ENCODE measurements around the gene PTGIS.

The PTGIS gene

GRCh38 chr20:49559411-49560081, 8.4 kb downstream of the PTGIS start:
- no peak for DNase-seq

- DNase-seq = no peak
These were observed 9.1 kb downstream of the PTGIS start for GRCh38 chr20:49558826-49559225.

GRCh38 chr20:49557449-49557848, 10.5 kb downstream of the PTGIS start:
- DNase-seq = no peak

DNA sequence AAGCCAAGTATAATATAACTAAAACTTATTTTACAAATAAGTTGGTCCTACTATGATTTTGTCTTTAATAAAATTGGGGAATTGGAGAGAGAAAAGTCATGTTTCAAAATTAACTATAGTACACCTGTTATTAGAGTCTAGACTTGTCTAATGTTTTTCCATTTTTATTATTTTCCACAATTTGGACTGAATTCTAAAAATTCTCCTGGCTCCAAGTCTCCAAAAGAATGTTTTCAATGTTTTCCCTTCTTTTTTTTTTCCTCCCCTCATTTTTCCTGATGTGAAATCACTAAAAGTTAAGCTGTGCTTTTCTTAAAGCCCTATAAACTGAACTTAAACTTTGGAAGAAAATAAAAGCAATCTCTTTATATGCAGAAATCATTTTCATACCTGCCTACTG, 11.3 kb downstream of the PTGIS start:
- DNase-seq = no peak

DNA sequence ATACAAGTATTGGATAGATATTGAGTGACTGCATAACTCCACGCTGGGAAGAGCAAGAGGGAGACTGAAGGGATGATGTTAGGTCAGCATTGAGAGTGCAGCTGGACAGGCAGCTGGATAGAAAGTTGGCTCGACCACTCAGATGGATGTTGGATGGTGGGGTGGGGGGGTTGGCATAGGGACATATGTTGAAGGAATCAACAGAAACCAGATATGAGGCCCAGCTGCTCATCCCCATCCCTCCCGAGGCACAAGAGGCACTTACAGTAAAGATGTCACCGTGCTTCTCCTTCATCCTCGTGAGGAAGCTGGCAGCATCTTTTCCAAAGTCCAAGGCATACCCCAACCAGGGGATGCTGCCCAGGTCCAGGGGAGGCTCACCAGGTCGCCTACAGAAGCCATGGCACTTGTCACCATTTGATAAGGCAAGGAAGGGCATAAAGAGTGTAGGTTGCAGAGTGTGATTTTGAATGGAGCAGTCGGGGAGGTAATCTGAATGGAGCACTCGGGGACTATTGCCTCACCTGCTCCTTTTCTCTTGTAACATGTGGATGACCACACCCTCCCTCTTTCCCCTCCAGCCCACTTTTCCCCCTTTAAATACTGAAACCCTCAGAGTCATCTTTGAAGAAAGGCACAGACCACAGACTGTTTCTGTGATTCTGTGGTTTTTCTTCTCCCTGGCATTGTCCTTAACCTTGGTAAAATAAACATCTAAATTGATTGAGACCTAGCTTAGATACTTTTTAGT, 18.0 kb downstream of the PTGIS start:
- no peak for DNase-seq

- DNase-seq = no peak
These were observed 19.5 kb downstream of the PTGIS start for GRCh38 chr20:49548371-49548947.

DNA sequence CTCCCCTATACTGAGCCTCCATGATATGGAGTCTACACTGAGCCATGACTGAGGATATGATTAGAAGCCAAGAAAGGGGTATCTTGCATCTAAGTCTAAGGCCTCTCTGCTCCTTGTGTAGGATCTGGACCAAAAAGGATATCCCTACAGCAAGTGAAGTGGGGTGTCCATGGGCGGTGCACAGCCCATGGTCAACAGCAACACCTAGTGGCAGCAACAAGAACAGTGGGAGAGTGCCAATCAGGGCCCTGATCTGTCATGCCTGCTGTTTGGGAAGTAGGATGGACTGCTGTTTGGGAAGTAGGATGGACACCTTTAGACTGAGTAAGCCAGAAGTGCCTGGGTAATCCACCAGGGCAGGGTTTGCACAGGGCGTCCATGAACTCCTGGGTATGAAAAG, 22.4 kb downstream of the PTGIS start:
- no peak for DNase-seq

- DNase-seq = no peak
These were observed 23.4 kb downstream of the PTGIS start for GRCh38 chr20:49544535-49544934.

DNA sequence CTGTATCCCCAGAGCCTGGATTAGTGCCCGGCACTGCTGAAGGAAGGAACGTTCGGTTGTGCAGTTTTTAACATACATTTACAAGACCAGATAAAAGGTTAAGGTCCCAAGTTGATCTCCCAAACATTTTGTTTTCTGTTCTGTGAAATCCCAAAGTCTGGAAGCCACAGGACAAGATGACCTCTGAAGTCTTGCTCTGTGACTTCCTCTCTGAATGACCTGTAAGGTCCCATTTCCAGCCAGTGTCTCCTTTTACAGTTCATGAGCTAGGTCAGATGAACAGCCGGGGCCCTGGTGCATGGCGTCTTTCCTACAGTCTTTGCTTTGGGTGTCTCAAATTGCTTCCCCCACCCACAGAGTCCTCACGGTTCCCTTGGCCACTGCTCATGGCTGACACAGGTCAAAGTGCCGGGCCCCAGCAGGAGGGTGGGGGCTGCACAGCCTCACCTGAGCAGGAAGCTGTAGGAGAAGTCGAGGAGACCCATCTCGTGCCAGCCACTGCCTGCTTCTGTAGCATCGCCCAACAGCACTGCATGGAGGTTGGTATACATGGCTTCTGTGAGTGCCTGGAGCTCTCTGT, 24.0 kb downstream of the PTGIS start:
- no peak for DNase-seq

- DNase-seq = no peak
These were observed 24.7 kb downstream of the PTGIS start for GRCh38 chr20:49543071-49543857.

DNA sequence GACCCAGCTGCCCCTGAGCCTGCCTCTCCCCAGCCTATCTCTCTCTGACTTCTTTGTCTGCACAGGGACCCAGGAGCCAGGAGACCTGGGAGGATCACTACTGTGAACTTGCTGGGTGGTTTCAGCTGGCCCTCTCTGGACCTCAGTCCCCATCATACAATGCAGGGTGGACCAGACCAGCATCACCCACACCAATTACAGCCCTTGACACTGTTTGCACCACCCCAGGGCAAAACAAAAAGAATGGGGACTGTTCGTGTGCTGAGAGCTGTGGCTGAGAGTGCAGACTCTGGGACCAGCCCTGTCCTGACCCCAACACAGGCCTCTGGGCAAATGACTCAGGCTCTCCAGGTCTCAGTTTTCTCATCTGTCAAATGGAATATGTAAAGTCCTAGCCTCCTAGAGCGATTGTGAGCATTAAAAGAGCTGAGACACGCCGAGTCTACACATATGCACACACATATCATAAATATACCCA, 25.4 kb downstream of the PTGIS start:
- no peak for DNase-seq

- DNase-seq = peak; percentile 37
These were observed 26.0 kb downstream of the PTGIS start for GRCh38 chr20:49541733-49542513.

- DNase-seq = no peak
These were observed 27.1 kb downstream of the PTGIS start for GRCh38 chr20:49540687-49541435.

- DNase-seq = no peak
These were observed 27.7 kb downstream of the PTGIS start for GRCh38 chr20:49540232-49540620.

DNA sequence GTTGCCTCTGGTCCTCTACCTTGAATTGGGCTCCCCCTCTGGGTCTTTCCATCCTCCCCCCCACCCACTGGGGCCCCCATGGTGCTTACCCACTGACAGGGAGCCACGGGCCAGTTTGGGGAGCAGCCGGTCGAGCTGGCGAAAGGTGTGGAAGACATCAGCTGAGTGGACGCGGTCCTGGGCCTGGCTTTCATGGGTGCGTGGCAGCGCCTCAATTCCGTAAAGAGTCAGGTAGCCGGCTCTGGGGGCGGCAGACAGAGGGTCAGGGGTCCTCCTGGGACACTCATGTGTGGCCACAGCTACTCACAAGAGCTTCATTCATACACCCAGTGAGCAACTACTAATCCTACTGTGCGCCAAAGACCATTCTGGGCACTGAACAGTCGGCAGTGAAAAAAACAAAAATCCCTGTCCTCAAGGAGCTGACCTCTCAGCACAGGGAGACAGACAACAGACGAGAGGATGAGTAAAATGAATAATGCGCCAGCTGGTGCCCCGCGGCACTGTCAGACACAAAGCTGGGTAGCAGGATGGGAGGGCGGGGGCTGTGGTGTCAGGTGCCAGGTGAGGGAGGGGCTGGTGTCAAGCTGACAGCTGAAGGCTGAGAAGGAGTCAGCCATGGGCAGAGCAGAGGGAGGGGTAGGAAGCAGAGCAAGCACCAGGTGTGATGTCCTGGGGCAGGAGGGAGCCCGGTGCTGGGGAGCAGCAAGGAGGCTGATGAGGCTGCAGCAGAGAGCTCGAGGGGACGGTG, 28.3 kb downstream of the PTGIS start:
- no peak for DNase-seq

DNA sequence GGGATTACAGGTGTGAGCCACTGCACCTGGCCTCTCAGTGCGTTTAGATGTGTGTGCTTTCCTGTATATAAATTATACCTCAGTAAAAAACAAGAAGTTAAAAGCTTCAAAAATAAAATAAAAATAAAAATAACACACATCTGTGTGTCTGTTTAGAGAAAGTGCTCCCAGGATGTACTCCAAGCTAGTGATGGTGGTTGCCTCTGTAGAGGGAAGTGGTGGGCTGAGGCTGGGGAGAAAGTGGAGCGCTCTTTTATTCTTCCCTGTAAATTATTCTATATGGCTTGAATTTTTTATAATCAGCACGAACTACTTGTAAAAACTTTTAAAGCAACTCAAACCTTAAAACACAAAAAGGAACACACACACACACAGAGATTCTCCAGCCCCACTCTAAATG, 29.0 kb downstream of the PTGIS start:
- DNase-seq = no peak

GRCh38 chr20:49534255-49534712, 33.7 kb downstream of the PTGIS start:
- peak; percentile 41 for DNase-seq

DNA sequence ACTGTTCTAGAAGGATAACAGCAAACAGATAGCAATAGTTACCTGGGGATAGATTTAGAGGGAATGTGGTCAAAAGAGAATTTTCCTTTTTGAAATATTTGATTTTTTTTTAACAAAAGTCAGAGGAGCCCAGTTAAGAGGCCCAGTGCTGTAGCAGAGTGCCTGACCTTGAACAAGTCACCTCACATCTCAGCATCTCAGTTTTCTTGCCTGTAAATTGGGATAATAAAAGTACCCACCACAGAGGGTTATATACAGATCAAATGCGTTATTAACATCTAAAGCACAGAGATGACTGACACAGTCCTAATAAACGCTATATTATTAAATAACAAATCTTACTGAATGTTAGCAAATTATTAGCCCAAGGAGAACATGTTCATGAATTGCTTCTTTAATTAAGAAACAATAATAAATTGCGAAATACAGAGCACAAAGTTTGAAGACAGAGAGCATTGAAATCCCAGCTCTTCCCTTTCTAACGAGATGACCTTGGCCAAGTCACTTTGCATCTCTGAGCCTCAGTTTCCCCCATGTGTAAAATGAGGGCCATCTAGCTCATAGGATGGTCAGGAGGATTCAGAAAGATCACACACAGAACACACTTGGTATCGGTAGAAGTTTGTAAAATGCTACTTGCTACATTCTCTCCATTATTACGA, 35.5 kb downstream of the PTGIS start:
- no peak for DNase-seq

DNA sequence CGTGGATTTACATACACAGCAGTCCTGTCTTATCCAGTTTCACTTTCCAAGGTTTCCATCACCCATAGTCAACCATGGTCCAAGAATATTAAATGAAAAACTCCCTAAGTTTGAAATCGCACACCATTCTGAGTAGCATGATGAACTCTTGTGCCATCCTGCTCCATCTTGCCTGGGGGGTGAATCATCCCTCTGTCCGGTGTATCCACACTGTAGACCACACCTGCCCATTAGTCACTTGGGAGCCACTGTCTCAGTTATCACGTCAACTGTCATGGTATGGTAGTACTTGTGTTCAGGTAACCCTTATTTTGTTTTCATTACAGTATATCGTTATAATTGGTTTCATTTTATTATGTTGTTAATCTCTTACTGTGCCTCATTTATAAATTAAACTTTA, 38.5 kb downstream of the PTGIS start:
- DNase-seq = no peak

- no peak for DNase-seq
These were observed 41.4 kb downstream of the PTGIS start for GRCh38 chr20:49526568-49526967.

Data from CD4-positive, alpha-beta T cell treated with Interleukin-15 for 1 hour (primary cell).